Chondrocyte (in vitro differentiated cells): ENCODE data around the gene POLR3H. TPM values are rescaled to one million over a fixed set of nuclear protein-coding genes. Genes with fewer than 3 reads are reported as not detected.

ENCODE experiments used
- DNase-seq: peaks from one replicate; pipeline ENCODE4 v3.0.0; 2021; ENCODE audit warnings: mixed read lengths, low spot score
- H3K27ac Mint-ChIP-seq: one replicate; pipeline ENCODE4 v1.8.0; 2021; ENCODE audit warnings: mild to moderate bottlenecking, moderate library complexity, mixed read lengths; ENCODE audit not compliant: unreplicated experiment
- H3K27me3 Mint-ChIP-seq: 2 replicates; pipeline ENCODE4 v1.8.0; 2021; ENCODE audit warnings: low read depth, mixed read lengths
- H3K36me3 Mint-ChIP-seq: 2 replicates; pipeline ENCODE4 v1.8.0; 2021; ENCODE audit warnings: low read depth, mixed read lengths
- H3K4me1 Mint-ChIP-seq: 2 replicates; pipeline ENCODE4 v1.8.0; 2021; ENCODE audit warnings: low read depth, mild to moderate bottlenecking, mixed read lengths
- H3K4me3 Mint-ChIP-seq: one replicate; pipeline ENCODE4 v1.8.0; 2021; ENCODE audit warnings: mild to moderate bottlenecking, moderate library complexity, mixed read lengths; ENCODE audit not compliant: unreplicated experiment
- H3K9me3 Mint-ChIP-seq: 2 replicates; pipeline ENCODE4 v1.8.0; 2021; ENCODE audit warnings: low read depth, mixed read lengths
- total RNA-seq: library from RNA; stranded (reverse); gene quantifications from 3 replicates; pipeline ENCODE4 v1.2.1, GENCODE V29; 2021
- TF ChIP-seq, protein P1 (sequence below): fragments of 200-600 bp; sonication (generic); IDR thresholded peaks from 2 replicates; pipeline ENCODE4 v1.5.0; 2021; ENCODE audit warnings: antibody characterized with exemption, mild to moderate bottlenecking, moderate library complexity

Gene POLR3H
- total RNA-seq, 1 donor from 2014 or later = 41.5 TPM

DNA sequence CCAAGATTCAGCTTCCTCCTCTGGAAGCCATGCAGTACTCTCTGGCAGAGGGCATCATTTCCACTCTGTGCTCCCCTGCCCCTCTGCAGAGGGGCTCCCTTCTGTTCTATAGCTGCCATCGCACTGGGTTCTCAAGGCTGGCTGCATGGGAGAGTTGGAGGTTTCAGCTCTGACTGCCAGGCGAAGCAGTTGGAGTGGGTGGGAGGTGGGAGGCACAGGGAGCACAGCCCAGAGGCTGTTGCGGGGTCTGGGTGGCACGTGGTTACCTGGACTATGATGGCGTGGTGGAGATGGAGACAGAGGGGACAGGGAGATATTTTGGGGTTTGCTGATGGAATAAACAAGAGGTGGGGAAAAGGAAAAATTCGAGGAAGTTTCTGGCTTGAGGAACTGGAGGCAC is 40.6 kb upstream of the POLR3H start:
- peaks cover 26% of the 10 kb centered on the region for H3K4me1 Mint-ChIP-seq
- no peak overlapping the region for H3K27ac Mint-ChIP-seq
- no peaks in the 10 kb centered on the region for H3K27me3 Mint-ChIP-seq
- peaks cover 21% of the 10 kb centered on the region for H3K36me3 Mint-ChIP-seq
- no peaks in the 10 kb centered on the region for H3K9me3 Mint-ChIP-seq
- no peak overlapping the region for H3K4me3 Mint-ChIP-seq
- DNase-seq = no peak
- TF ChIP-seq, protein P1, sequence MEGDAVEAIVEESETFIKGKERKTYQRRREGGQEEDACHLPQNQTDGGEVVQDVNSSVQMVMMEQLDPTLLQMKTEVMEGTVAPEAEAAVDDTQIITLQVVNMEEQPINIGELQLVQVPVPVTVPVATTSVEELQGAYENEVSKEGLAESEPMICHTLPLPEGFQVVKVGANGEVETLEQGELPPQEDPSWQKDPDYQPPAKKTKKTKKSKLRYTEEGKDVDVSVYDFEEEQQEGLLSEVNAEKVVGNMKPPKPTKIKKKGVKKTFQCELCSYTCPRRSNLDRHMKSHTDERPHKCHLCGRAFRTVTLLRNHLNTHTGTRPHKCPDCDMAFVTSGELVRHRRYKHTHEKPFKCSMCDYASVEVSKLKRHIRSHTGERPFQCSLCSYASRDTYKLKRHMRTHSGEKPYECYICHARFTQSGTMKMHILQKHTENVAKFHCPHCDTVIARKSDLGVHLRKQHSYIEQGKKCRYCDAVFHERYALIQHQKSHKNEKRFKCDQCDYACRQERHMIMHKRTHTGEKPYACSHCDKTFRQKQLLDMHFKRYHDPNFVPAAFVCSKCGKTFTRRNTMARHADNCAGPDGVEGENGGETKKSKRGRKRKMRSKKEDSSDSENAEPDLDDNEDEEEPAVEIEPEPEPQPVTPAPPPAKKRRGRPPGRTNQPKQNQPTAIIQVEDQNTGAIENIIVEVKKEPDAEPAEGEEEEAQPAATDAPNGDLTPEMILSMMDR = no peak

DNA sequence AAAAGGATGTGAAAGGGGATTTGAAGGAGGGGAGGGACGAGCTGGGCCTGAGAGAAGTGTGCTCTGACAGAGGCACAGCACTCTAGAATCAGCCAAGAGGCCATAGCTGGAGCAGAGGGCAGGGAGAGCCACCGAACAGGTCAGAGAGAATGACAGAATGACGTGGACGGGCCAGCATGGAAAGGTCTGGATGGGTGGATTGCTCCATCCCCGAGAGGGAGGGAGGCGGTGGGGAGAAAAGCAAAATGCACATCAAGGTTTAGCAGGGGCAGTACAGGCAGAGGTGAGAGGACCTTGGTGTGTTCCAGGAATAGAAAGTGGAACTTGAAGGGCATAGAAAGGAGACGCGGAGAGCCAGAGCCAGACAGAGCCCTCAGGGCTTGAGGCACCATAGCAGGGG is 38.4 kb upstream of the POLR3H start:
- Mint-ChIP-seq H3K27ac (peak overlapping the region; percentile 30), H3K36me3 (peaks cover 27% of the 10 kb centered on the region), H3K27me3 (no peaks in the 10 kb centered on the region), H3K9me3 (no peaks in the 10 kb centered on the region), H3K4me3 (no peak overlapping the region), H3K4me1 (peaks cover 10% of the 10 kb centered on the region)
- no peak for DNase-seq
- TF ChIP-seq, protein P1 = no peak

DNA sequence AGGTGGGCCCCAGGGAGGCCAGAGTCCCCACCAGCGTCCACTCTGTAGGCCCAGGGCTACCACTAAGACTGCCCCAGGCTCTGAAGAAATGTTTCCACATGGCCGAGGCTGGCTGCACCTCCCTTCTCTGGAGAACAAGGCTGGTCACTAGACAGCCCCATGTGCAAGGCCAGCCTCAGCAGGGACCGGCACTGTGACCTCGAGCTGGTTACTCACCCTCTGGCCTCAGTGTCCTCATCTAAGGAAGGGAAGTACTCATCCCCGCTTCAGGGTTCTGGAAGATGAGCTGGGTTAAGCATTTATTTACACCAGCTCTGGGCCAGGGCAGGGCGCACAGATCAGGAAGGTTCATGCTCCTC is 35.7 kb upstream of the POLR3H start:
- H3K36me3 Mint-ChIP-seq = peaks cover 27% of the 10 kb centered on the region
- no peak overlapping the region for H3K4me3 Mint-ChIP-seq
- H3K27ac Mint-ChIP-seq = no peak overlapping the region
- H3K27me3 Mint-ChIP-seq = no peaks in the 10 kb centered on the region
- DNase-seq = no peak
- no peaks in the 10 kb centered on the region for H3K9me3 Mint-ChIP-seq
- TF ChIP-seq, protein P1 = no peak
- peaks cover 6% of the 10 kb centered on the region for H3K4me1 Mint-ChIP-seq

DNA sequence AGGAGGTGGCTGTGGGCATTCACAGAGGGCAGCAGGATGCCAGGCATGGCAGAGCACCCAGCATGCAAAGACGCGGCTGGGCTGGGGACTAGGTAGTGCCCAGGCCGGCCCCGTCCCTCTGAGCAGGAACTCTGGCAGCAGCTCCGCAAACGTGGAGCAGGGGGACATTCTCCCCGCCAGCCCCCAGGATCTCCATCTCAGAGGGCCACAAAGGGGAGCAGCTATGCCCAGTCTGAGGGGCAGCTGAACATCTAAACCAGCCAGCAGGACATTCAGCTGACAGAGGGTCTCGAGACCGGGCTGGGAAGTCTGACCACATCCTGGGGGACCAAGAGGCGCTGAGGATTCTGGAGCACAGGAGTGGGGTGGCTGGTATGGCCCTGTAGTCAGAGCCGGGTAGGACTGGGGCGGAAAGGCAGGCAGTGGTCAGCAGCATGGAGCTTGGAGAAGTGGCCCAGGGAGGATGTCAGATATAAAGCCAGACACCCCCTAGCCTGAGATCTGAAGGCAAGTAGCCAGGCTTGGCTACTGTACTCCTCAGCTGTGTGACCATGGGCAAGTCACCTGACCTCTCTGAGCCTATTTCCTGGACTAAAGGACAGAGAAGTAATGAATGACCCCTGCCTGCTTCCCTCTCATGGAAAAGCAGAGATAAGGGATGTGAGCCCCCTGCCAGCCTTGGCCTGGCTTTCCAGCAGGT is 35.2 kb upstream of the POLR3H start:
- H3K4me1 Mint-ChIP-seq = peaks cover 6% of the 10 kb centered on the region
- H3K9me3 Mint-ChIP-seq = no peaks in the 10 kb centered on the region
- H3K27ac Mint-ChIP-seq = peak overlapping the region; percentile 41
- no peak overlapping the region for H3K4me3 Mint-ChIP-seq
- TF ChIP-seq, protein P1 = no peak
- DNase-seq = no peak
- H3K27me3 Mint-ChIP-seq = no peaks in the 10 kb centered on the region
- peaks cover 23% of the 10 kb centered on the region for H3K36me3 Mint-ChIP-seq

DNA sequence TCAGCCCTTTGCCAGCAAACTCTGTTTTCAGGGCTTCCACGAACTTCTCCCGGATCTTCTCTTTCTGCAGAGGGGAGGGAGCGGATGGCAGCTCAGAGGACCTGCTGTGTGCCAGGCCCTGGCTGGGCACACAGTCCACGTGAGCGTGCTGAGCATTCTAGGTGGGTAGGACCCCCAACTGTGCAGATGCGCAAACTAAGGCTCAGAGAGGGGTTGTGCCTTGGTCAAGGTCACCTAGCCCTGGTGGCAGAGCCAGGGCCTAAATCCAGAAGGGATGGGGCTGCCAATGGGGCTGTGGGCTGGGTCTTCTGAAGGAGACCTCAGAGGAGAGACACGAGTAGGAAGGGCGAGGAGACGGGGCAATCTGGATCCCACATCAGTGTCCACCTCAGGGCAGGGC is 34.5 kb upstream of the POLR3H start:
- Mint-ChIP-seq H3K36me3 (peaks cover 21% of the 10 kb centered on the region), H3K9me3 (no peaks in the 10 kb centered on the region), H3K4me1 (peaks cover 6% of the 10 kb centered on the region), H3K27ac (no peak overlapping the region), H3K4me3 (no peak overlapping the region), H3K27me3 (no peaks in the 10 kb centered on the region)
- no peak for DNase-seq
- TF ChIP-seq, protein P1 = no peak
